Cerebellar cortex (tissue), 1 donor: ENCODE data around the gene FHIT.
A peak's percentile ranks its signal among the peaks of the same experiment; 100 is the strongest.

Source experiments
- DNase-seq: peaks from one replicate; pipeline ENCODE4 v3.0.0-alpha.2; 2015; ENCODE audit warnings: low spot score

The FHIT gene

DNA sequence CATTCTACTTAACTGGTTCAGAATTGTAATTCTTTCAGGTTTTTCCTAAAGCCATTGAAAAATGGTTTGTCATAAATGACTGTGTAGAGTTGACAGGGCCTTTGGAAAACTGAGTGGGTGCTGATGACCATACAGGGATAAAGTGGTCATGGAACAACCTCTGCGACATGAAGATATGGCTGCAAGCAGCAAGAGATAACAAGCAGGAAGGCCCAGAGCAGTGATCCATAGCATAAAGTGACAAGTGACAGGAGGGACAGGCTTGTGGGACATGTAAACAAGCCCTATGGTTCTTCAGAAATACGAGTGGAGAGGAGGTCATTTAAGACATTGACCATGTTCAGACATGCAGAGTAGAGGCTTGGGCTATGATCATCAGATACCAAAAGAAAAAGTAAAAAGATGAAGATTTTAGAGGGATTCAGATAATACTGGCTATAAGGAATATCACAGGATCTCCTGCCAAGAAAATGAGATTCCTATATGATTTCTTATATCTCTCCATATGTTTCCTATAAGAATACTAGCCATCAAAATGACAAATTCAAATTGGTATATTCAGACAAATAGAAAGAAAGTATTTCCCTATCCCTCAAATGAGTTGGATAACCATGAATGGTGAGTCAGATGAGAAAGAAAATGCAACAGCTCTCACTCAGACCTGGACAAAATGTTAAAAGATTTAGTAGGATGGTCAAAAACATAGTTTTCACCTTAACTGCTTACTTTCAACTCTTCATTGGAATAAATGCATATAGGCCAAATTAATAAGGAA lies 1373.8 kb downstream of the FHIT start:
- DNase-seq, result no peak

DNA sequence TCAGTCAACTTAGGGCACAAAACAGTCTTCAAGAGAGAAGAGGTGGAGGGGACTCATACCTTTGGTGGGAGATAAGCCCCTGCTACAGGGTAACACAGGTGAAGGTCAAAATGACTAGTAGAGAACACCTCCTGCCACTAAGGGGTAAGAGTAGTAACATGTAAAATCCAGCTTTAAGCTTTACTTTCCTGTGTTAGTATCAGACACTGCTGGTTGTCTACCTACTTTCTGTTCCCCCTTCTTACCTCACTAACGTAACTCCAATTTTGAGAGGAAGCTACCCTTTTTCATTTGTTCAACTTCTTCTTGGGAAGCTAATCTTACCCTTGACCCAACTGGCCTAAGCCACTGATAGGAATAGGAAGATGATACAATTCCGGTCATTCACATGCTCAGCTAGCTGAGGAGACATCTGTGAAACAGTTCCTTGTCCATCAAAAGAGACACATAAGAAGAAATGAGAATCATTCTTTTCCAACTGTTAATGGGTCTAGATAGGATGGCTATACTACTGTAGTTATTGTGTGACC lies 1374.7 kb downstream of the FHIT start:
- no peak for DNase-seq

DNA sequence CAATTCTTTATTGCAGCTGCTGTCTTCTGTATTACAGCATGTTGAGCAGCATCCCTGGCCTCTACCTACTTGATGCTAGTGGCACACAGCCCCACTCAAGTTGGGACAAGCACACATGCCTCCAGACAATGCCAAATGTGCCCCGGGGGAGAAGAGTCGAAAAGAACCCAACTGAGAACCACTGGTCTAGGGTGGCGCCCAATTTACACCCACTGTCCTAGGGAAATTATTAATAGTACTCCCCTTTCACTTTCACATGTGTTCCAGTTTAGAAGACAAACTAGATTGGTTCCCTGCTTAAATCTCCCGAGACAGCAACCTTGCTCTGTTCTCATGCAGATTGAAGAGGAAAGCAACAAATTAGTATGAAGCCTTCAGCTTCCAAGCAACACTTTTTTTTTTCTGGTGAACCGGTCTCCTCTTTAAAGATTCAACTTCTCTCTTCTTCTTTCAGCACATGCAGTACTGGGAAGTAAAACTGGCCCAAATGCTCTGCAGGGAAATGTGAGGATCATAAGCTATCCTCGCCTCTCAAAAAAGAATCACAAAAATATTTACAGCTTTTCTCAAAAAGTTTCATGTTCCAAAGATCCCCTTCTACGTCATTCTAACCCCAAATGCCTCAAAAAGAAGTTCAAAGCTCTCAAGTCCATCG lies 1377.5 kb downstream of the FHIT start:
- DNase-seq, result no peak

DNA sequence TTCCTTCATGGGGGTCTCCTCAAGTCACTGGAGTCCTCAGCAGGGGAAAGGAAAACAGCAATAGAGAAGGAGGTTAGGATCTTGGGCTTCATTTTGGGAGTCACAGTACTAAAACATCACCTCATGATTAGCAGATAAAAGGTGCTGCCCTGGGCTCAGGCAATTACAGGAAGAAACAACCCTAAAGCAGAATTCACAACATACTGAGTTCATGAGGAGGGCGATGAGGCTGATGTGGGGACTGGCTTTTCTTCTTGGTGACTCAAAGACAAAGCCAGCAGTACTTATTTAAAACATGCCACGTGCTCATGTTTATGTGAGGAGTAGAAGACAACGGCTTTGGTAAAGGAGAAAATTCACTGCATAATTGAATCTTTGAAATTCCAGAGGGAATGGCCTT lies 1379.1 kb downstream of the FHIT start:
- no peak for DNase-seq

DNA sequence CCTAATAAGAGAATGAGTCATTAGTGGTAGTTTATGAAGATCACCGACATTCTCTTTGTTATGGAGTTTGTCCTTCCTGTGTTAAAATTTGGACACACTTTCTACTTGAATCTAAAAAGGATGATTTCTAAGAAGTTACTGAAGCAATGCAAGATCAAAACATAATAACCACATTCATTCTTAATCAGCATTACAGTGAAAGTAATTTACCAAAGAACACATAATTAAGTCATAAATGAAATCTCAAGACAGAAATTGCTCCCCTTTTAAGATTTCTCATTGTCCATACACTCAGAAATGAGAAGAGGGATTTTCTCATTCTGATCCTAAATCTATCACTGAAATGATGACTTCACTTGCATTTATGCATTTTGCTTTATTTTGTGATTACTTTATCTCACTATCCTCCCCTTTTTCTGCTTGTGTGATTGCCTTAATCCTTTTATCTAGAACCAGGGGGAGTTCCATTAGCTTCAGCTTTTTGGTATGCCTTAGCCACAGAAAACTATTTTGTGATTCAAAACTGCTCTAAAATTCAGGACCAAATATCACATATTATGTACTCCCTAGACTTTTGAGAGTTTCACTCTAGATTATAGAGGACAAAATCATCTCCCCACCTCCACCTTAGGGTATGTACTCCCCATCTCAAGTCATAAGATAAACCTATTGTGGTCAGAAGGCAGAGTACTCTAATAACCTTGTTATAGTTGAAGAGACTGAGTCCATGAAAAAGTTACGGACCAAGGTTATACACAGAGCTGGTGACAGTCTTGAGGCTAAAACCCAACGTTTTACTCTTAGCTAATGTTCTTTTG lies 1383.9 kb downstream of the FHIT start:
- no peak for DNase-seq

DNA sequence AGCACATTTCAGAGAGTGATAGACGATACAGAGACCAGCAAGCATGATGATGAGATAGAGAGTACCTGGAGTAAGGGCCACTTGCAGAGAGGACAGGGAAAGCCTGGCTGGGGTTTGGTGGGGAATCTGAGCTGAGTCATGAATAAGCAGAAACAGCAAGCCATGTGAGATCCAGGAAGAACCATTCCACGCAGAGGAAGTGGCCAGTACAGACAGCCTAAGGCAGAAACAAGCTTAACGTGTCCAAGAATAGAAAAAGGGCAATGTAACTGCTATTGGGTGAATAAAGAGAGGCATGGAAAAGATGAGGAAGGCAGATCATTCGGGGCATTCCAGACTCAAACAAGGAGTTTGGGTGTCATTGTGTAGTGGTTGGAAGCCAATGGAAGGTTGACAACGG lies 1385.2 kb downstream of the FHIT start:
- no peak for DNase-seq

DNA sequence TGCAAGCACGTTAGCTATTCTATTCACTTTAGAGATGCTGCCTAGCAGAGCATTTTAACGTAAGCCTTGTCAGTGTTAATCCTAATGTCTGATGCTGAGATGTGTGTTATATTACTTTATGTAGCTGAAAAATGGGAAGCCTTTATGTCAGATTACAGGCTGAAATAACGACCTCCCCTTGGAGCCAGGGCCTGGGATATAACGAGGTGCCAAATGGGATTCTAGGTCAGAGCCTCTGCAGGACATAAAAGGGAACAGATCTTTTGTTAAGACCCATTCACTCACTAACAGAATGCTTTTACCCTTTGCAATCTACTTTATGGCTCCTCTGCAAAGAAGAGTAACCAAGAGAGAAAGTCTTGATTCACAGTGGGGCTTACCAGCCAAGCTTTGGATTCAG lies 1385.9 kb downstream of the FHIT start:
- no peak for DNase-seq

DNA sequence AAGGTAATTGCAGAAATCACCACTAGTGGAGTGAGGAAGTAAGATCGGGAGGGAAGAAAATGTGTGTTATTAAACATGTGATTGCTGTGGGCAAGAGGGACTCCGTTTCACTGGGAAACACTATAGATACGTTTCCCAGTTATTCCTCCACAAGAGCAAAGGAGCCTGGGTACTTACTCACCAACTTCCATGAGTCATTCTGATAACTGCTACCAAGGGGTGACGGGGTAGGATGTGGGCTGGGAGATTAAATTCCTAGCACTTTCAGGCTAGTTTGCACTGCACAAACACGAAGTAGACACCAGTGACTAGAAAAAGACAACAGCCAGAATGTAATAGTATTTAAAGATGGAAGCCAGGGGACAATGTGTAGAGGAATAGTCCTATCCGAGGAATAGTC lies 1388.6 kb downstream of the FHIT start:
- DNase-seq, result no peak

DNA sequence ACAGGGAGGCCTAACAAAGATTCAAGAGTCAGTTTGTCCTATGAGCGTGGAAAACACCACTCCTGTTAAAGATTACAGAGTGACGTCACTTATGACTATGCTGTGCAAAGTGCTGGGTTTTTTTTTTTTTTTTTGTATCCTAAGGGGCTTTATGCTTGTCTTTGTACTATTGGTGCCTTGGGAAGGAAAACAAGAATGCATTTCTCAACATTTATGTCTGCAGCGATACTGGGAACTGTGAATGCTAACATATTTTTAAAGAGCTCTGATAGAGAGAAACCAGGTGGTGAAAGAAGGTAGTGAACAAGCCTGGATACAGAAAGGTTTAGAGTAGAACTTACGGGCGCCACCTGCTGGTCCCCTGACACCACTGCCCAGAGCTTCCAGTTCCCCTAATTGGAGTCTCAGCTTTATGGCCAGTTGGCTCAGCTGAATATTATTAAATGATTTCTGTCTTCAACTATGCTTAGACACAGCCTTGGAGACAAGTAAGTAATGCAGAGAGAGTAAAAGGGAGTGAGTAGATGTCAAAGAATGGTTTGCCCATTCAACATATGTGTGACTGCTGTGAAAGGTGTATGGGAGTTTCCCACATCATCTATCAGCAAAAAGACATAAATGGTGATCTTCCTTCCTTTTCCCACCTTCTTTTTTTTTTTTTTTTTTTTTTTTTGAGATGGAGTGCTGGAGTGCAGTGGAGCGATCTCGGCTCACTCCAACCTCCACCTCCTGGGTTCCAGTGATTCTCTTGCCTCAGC lies 1393.5 kb downstream of the FHIT start:
- DNase-seq, result peak; percentile 86

DNA sequence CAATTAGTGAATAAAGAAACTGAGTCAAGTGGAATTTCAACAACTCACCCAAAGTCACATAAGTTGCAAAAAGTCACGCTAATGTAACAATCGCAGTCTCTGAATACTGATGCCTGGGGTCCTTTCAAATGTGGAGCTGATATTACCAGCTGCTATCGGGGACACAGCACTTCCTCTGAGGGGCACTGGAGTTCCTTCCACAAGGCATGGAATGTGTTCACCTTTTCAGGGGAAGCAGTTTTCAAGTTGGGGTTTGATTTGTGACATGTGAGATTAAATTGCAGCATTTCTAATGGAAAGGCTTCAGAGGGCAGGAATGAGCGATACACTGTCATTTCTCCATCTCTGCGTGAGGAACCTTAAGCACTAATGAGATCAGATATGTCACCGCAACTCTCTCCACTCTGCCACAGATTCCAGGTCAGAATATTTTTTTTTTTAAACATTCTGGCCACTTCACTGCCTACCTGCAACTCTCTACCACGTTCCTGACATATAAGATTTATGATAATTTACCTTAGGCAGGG lies 1394.3 kb downstream of the FHIT start:
- DNase-seq, result no peak

DNA sequence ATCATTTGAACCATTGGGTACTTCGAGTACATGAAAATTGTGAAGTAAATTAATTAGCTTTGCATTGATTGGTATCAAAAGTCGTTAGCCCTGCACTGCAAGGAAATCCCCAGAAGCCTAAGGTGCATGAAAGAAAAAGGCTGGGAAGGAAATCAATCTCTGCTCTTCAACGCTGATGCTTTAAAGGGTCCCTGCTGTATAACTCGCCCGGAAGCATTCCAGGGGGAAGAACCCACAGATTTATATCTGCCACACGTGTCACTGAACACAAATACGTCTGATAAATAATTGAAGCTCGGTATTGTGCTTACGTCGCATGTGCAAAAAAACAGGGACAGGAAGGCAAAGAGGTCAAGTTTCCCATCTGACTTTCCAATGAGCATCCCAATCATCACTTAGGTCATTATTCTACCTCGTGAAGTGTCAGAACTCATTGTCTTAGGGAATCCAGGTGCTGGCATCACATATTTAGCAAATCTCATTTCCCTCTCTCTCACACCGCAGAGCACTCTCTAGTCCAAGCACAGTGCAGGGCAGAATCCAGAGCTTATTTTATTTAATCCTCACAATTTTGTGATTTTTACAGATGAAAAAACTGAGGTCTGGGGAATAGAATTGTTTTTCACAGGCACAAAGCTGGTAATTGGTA lies 1397.1 kb downstream of the FHIT start:
- no peak for DNase-seq

DNA sequence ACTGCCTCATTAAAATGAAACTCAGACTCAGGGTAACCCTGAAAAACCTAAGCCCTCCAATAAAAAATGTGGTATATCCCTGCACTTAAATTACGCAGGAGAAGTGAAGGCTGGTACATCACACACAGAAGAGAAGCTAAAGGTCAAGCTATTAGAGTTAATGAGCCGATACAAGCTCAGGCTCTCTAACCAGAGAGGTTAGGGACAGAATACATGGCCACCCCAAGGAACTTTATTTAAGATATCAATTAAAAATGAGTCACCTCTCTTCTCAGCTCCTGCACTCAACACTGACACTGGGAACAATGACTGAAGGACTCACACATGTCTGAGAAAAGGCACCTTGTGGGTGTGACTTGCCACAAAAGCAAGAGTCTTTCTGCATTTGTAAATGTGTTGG lies 1400.8 kb downstream of the FHIT start:
- DNase-seq, result no peak

DNA sequence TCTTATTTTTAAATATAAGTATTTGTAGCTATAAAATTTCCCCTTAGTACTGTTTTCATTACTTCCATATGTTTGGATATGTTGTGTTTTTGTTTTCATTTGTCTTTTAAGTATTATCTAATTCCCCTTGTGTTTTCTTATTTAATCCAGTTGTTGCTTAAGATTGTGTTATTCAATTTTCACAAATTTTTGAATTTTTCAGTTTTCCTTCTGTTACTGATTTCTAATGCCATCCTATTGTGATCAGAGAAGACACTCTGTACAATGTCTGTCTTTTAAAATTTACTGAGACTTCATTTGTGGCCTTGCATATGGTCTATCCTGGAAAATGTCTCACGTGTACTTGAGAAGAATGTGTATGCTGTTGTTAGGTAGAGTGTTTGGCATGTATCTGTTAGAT lies 1405.9 kb downstream of the FHIT start:
- DNase-seq, result no peak

DNA sequence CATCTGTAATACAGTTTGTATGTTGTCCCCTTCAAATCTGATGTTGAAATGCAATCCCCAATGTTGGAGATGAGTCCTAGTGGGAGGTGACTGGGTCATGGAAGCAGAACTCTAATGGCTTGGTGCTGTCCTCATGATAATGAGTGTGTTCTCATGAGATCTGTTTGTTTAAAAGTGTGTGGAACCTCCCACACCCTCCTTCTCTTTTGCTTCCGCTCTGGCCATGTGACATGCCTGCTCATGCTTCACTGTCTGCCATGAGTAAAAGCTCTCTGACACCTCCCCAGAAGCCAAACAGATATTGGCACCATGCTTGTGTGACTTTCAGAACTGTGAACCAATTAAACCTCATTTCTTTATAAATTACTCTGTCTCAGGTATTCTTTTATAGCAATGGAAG lies 1407.4 kb downstream of the FHIT start:
- no peak for DNase-seq

DNA sequence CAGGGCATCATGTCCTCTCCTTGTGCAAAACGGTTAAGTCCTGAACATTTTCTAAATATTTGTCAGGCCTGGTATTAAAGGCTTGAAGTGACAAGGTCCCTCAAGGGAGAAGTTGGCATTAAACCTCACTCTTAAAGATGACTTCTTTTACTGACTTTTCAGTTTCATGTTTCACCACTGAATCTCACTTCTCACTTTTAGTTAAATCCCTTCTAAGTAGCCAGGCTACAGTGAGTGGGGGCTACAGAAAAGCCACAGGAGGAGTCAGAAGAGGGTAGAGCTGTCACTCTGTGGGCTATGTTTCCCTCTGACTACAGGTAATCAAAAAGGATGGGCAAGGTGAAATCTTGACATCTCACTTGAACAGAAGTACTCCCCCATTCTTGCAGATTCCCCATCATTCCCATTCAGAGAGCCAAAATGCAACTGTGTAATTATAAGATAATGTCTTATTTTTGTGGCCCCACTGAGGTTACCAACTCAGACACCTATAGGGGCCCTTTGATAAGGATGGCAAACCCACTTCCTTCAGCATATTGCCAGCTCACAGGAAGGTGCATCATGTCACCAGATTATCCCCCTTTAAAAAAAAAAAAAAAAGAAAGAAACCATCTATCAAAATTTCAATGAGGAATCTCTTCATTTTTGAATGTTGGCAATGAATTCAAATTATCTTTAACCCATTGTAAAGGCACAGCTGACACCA lies 1411.3 kb downstream of the FHIT start:
- DNase-seq, result no peak

DNA sequence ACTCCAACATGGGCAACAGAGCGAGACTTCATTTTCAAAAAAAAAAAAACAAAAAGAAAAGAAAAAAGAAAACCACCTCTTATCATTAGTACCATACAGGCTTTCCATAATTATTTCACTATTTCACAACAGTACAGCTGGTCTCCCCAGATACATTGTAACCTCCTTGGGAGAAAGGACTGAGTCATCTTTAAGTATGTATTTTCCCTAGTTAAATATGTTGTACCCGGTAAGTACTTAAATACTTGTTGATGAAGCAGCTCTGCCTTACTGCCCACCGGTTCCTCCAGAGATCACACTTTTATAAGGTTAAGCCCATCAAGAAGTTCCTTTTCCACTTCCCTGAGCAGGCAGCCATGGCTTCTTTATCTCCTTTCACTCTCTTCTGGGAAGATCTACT lies 1412.0 kb downstream of the FHIT start:
- no peak for DNase-seq

DNA sequence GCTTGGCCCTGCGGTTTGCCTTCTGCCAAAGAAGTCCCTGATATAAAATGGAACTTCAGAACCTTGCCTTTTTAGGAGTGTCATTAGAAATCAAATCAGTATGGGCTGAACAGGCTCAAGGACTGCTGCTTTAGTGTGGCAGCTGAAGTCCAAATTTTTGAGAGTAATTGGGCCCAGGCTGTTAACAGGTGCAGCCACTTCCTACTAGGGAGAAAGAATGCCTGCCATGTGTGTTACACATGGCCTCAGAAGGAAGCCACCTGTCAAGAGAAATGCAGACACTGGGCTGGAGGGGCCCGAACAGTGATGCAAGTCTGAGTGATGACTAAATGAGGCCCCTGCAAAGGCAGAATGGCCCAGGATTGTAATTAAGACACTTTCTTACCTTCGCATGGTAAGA lies 1414.7 kb downstream of the FHIT start:
- peak; percentile 74 for DNase-seq

DNA sequence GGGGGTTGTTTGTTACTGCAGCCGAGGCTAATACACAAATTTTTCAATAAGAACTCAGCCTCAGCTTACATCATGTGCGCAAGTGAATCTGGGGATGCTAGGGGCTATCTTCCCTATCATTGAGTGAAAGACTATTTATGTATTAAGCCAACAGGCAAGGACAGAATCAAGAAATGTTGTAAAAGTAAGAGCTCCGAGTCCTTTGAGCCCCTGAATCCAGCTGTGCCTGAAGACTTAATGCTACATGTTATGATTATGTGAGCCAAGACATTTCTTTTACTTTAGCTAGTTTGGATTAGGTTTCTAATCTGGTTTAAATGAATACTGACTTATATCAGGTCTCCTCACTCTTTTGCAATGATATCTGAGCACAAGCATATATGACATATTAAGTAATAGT lies 1418.5 kb downstream of the FHIT start:
- no peak for DNase-seq

DNA sequence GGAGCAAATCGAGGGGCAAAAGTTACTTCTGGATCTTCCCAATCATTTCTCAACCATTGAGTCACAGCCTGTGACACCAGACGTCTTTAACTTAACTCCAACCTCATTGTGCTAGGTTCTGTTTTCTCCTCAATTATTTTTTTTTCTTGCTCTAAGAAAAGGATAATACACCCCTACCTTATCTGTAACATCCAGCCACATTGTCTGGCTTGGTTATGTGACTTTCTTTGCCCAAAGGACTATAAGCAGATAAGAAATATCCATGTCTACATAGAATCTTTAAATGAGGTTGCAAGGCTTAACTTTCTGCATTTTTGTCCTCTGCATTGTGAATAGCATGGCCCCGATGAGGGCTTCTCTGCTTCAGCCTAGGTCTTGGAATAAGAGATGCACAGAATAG lies 1419.0 kb downstream of the FHIT start:
- DNase-seq, result no peak

DNA sequence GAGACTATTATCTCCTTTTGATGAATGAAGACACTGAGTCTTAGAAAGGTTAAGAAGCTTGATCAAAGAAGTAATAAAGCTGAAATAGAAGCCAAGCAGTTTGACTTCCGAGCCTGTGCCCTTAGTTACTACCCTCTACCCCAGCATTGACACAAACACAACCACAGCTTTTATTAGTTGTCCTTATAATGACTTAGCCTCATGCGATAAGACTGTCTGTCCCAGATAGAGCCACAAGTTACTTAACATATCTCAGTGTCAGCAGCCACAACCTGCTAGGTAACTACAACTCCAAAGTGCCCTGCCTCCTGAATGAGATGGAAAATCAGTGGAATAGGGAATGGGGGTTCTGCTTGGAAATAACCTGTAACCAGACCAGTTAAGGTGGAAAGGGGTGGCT lies 1419.9 kb downstream of the FHIT start:
- DNase-seq, result no peak

DNA sequence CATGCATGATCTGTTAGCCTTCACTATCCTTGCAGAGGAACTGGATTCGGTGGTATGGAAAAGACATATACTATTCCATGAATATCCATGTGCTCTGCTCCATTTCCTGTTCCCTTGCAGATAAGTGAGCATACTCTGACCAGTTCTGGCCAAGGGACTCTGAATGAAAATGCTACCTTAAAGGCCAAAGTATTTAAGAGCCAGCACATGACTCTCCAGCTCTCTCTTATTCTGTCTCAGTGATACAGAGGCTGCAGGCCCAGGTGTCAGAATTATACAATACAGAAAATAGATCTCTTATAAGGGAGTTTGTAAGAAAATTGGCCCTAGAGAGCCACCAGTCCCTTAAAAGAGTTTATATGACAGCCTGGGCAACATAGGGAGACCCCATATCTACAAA lies 1421.7 kb downstream of the FHIT start:
- DNase-seq, result no peak
